NCI-H345 (cell line): Measurements from ENCODE around the gene CD300C.
A peak's percentile ranks its signal among the peaks of the same experiment; 100 is the strongest.
"Not testable (repeated sequence)": the region's sequence is repeated elsewhere in the genome, so short reads cannot be mapped to it uniquely, and the experiment has no call there.

Experiments used
- DNase-seq: peaks from one replicate; lab custom pipeline; 2025; lab: John Stamatoyannopoulos, UW

CD300C gene

DNA sequence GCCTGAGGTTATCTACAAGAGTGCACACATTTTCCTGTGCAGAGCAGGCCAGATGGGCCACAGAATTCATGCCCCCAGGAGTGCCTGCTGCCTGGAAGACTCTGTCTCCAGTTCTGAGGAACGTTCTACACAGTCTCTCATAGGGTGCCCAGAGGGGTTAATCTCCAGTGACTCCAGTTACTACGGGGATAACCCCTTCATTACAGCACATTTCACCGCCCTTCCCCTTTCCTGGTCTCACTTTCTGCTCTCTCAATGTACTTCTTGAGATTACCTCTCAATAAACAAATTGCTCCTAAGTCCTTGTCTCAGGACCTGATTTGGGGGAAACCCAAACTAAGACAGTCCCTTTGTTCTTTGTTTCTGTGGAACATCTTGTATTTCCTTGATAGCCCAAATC is 15.7 kb upstream of the CD300C start:
- no peak for DNase-seq

GRCh38 chr17:74558882-74559519 is 13.1 kb upstream of the CD300C start:
- no peak for DNase-seq

DNA sequence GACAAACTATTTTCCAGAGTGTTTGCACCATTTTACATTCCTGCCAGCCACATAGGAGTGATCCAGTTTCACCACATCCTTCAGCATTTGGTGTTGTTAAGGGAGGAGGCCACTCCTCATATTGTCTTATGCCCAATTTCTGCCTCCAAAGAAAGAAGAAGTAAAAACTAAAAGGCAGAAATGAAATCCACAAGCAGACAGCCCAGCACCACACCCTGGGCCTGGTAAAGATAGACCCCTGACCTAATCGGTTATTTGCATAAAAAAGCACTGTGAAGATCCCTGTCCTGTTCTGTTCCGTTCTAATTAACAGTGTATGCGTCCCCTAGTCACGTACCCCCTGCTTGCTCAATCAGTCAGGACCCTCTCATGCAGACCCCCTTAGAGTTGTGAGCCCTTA is 12.5 kb upstream of the CD300C start:
- DNase-seq, result not testable (repeated sequence)

DNA sequence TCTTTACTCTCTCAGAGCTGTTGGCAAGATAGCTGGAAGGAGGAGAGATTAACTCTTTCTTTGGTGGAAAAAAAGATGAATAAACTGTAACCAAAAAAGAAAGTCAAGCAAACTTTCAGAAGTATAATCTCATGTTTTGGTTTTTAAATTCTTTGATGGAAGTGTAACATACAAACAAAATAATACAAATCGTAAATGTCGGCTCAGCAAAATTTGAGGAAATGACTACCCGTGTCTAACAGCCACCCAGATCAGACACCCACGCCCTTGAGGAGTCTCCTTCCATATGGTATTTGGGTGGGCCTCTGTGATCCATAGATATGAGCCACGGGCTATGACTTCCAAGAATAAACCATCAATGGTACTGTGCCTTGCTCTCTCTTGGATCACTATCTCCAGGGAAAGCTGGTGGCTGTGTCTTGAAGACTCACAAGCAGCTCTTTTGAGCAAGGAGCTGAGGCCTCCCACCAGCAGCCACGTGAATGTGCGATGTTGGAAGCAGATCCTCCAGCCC is 9.6 kb upstream of the CD300C start:
- no peak for DNase-seq

GRCh38 chr17:74554909-74555308 is 9.0 kb upstream of the CD300C start:
- no peak for DNase-seq

GRCh38 chr17:74552037-74552436 is 6.1 kb upstream of the CD300C start:
- no peak for DNase-seq

GRCh38 chr17:74550602-74551001 is 4.7 kb upstream of the CD300C start:
- no peak for DNase-seq

- no peak for DNase-seq
Measured at GRCh38 chr17:74549343-74549742, 3.4 kb upstream of the CD300C start.

- peak; percentile 45 for DNase-seq
Measured at GRCh38 chr17:74547736-74548135, 1.8 kb upstream of the CD300C start.

GRCh38 chr17:74547264-74547663 is 1.3 kb upstream of the CD300C start:
- no peak for DNase-seq

DNA sequence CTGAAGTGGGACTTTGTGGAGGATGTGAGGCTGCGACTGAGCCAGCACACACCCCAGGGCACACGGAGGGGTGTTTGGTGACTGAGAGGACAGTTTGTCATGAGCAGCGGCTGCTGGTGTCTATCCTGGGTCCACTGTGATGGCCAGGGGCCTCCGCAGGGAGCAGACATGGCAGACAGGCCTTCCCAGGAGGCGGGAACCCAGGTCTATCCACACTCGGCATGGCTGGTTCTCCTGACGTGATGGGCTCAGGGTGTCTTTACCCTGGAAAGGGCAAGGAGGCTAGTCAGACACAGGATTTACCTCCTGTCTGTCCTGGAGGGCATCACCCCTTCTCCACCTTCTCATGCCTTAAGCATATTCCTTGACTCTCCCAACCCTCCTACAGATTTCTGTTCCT is 671 bp upstream of the CD300C start:
- no peak for DNase-seq

GRCh38 chr17:74544991-74545842 is 698 bp downstream of the CD300C start:
- DNase-seq, result no peak

GRCh38 chr17:74543891-74544760 is 1.8 kb downstream of the CD300C start:
- DNase-seq, result no peak

GRCh38 chr17:74543406-74543805 is 2.5 kb downstream of the CD300C start:
- no peak for DNase-seq

DNA sequence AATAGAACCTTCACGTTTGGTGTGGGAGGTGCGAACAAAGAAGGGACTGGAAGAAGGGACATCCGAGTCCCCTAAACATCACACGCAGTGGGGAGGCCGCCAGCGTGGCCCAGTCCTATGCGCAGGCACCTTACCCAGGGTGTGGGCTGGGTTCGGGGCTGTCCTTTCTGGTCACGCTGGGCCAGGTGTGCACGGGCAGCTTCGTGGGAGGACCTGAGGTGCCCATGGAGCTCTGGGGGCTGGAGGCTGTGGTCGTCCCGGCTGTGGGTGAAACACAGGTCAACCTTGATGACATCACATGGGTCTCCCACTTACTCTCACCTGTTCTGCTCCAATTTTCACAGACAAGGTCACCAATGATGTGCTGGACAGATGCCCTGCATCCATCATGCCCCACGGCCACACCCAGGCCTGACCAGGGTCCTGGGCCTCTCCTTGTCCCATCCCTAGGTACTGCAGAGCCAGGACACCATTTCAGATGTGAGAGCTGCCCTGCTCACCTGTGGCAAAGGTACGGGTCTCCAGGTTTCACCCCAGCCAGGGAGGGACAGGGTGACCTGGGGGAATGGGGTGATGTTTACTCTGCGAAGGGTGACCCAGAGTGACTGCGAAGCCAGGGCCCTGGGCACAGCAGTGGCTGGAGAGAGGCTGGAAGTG is 3.1 kb downstream of the CD300C start:
- no peak for DNase-seq

- no peak for DNase-seq
Measured at GRCh38 chr17:74542166-74542565, 3.7 kb downstream of the CD300C start.

DNA sequence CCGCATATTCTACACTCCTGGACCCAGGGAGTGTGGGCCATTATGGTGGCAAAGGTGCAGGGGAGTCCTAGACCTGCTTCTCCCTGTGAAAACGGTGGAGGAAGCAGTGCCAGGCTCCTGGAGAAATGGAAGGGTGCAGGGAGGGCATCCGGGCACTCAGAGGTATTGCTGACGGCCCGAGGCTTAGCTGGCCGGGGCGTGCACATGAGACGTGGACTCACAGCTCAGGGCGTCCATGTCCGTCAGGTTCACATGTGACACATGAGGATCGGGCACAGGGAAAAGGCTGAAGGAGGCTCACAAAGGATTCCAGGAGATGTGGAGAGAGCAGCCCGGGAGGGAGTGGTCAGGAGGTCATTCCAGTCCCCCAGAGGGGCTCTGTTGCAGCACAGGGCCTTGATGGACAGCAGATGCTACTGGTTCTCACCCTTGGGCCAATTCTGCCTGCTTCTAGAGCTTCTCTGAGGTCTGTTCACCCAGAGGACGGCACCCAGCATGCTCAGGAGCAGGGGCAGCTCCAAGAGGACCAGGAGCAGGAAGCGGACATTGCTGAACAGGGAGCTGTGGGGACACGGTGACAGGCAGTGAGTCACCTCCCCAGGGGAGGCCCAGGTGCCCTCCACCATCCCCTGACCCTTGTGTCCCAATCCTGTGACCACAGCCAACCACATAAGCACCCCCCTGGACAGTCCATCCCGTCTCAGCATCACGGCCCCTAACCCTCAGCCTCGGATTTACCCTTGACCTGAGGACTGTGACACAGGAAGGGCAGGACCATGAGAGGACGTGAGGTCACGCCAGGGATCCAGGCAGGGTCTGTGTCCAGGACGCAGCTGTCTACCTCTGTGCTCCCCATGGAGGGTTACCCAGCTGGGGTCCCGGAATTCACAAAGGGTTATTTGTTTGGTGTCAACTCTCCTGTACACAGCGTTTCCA is 4.5 kb downstream of the CD300C start:
- DNase-seq, result no peak

DNA sequence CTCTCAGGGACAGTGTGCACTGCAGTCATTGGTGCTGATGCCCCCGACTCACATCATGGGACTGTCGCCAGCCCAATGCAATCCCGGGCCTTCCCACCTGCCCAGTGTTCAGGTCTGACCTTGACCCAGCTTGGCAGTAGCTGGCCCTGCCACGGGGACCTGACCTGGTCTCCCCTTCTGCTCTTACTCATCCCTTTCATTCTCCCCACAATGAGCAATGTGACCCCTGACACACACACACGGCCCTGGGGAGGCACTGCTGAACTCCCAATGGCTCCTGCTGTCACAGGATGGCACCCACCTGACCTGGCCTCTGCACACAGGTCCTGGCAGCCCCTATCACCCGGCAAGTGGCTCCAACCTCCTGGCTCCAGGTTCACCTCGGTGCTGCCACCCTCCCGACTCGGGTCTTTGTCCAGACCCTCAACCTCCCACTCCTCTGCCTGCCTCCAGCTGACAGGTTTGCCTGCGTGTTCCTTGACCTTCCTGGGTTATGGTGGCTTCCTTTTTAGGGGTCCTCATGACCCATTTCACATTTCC is 6.6 kb downstream of the CD300C start:
- no peak for DNase-seq

DNA sequence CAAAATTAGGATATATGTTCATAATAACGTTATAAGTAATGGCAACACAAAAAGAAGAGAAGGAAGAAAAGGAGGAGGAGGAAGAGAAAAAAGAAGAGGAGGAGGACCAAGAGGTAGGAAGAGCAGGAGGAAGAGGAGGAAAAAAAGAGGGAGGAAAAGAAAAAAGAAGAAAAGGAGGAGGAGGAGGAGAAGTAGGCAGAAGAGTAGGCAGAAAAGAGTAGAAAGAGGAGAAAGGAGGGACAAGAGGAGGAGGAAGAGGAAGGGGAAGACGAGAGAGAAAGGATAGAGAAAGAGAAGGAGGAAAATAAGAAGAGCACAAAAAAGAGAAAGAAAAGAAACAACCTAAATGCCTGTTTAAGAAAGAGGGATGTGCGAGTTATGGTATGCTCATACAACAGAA is 9.0 kb downstream of the CD300C start:
- no peak for DNase-seq

GRCh38 chr17:74532115-74532514 is 13.8 kb downstream of the CD300C start:
- DNase-seq, result no peak
